Fibroblast of lung (primary cell): Measurements from ENCODE around the gene TMEM270.

Experiments used
- CTCF ChIP-seq, 2 donors: IDR thresholded peaks in 1 of 2; conservative IDR thresholded peaks in 1 of 2; 1 replicate in 1 of 2; 2 replicates in 1 of 2; pipeline ENCODE4 v1.5.1; 2011 to 2012; ENCODE audit warnings: low read length in 2 of 2, control low read depth in 1 of 2, inconsistent platforms in 1 of 2, low read depth in 1 of 2, mild to moderate bottlenecking in 1 of 2
- EZH2 ChIP-seq: IDR thresholded peaks from 2 replicates; pipeline ENCODE4 v1.5.1; 2012; ENCODE audit warnings: low read length, control low read depth, mild to moderate bottlenecking; ENCODE audit errors: missing control alignments

GRCh38 chr7:73831834-73832651 lies 28.9 kb upstream of the TMEM270 start:
- no peak for TF ChIP-seq CTCF (conservative IDR thresholded peaks at IDR 0.05 in 1 of 2, IDR thresholded peaks at IDR 0.05 in 1 of 2; ENCODE audit: low read depth in 1 of 2, low read length in 2 of 2)
- TF ChIP-seq EZH2, result no peak
